ENCODE data around the gene DLG5. TPM values are rescaled to one million over a fixed set of nuclear protein-coding genes. Genes with fewer than 3 reads are reported as not detected.
"Not testable (repeated sequence)": the region's sequence is repeated elsewhere in the genome, so short reads cannot be mapped to it uniquely, and the experiment has no call there.

The DLG5 gene
- total RNA-seq, 1 experiment from 2014 or later, result 0.19 TPM

DNA sequence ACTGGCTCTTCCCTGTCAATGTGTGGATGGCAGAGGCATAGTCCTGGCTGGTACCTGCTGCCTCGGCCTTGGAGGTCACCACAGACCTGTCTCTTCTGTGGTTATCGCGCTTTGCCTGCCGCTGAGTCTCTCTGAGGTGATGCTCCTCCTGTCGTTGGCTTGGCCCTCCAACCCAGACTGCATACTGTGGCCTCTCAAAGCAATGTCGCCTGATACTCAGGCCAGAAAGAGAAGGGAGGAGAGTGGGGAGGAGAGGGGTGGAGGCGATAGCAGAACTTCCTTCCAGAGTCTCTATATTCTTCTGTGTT, 155.7 kb downstream of the DLG5 start:
- Histone ChIP-seq H3K27ac (ENCODE audit: low read length) (no peak overlapping the region), H3K9me2 (replicated peaks; ENCODE audit: insufficient read depth, low read length) (no peaks in the 10 kb centered on the region), H3K9ac (ENCODE audit: low read length) (no peak overlapping the region)

DNA sequence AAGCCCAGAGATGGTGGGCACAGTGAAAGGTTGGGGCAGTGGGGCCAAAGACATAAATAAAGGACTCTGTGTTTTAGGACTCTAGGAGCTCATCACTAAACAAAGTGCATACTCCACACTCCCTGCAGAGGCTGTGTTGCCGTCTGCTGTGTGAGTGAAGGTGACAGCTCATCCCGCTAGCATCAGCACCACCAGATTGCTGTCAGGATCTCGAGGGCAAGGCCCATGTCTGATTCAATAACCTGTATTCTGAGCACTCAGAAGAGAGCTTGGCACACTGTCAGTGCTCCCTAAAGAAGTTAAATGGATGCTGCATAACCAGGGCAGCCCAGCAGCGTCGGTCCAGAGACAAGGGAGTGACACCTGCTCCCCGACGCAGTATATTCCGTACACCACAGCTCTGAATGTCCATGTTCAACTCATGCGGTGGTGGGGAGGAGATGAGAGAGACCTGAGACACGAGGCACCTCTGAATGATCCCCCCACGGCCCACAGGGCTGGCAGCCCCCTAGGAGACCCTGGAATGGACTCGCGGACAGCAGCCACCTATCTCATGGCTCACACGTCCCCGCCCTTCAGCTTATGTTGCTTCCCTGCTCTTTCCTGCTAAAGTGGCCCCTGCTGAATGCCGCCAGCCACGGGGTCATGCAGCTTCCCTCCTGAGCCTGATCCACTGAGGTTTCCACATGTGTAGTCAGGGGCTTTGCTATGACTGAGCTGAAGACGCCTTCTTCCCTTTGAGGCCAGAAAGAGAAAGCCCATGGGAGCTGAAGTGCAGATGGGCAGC, 156.3 kb downstream of the DLG5 start:
- Histone ChIP-seq H4K20me1 (ENCODE audit: insufficient read depth, low read depth, low read length) (no peaks in the 10 kb centered on the region), H3K4me2 (ENCODE audit: low read depth, low read length, poor library complexity, severe bottlenecking) (no peak overlapping the region), H3K79me2 (ENCODE audit: low read length) (no peaks in the 10 kb centered on the region), H3K4me1 (ENCODE audit: low read length) (no peaks in the 10 kb centered on the region), H3K36me3 (ENCODE audit: insufficient read depth, low read length) (no peaks in the 10 kb centered on the region), H3K9me2 (replicated peaks; ENCODE audit: insufficient read depth, low read length) (no peaks in the 10 kb centered on the region), H3K27ac (ENCODE audit: low read length) (no peak overlapping the region), H3K9me3 (ENCODE audit: low read length) (no peaks in the 10 kb centered on the region), H2AFZ (ENCODE audit: low read length) (no peak overlapping the region), H3K27me3 (ENCODE audit: low read length) (no peaks in the 10 kb centered on the region; the same call in 1 of the 2 replicates), H3K4me3 (ENCODE audit: low read length) (no peak overlapping the region), H3K9ac (ENCODE audit: low read length) (no peak overlapping the region)
- no peak for DNase-seq

More for the DNA sequence above, 155.7 kb downstream of the DLG5 start:
- no peaks in the 10 kb centered on the region for H3K4me1 ChIP-seq (ENCODE audit: low read length)
- H3K4me2 ChIP-seq (ENCODE audit: low read depth, low read length, poor library complexity, severe bottlenecking), result no peak overlapping the region
- no peak overlapping the region for H2AFZ ChIP-seq (ENCODE audit: low read length)
- H4K20me1 ChIP-seq (ENCODE audit: insufficient read depth, low read depth, low read length), result no peaks in the 10 kb centered on the region
- no peaks in the 10 kb centered on the region for H3K9me3 ChIP-seq (ENCODE audit: low read length)
- no peaks in the 10 kb centered on the region for H3K36me3 ChIP-seq (ENCODE audit: insufficient read depth, low read length)
- H3K79me2 ChIP-seq (ENCODE audit: low read length), result no peaks in the 10 kb centered on the region
- H3K27me3 ChIP-seq (ENCODE audit: low read length), result no peaks in the 10 kb centered on the region; the same call in 1 of the 2 replicates
- H3K4me3 ChIP-seq (ENCODE audit: low read length), result no peak overlapping the region
- DNase-seq, result no peak

DNA sequence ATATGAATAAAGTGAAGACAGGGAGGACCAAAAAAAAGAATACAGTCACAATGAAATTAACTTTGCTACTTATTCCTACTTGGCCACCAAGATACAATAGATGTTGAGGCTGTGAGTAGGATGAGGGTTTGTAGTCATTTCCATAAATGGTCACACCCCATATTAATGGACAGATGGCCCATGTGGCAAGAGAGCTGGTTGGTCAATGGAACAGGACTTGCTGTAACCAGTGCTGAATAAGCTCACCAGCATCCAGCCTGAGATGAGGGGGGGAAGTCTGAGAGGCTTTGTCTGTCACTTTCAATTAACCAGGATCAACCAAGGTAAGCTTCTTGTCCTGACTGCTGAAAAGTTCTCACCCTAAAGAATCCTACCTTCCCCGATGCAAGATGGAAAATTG, 158.5 kb downstream of the DLG5 start:
- Histone ChIP-seq H3K36me3 (ENCODE audit: insufficient read depth, low read length) (no peaks in the 10 kb centered on the region), H3K4me1 (ENCODE audit: low read length) (no peaks in the 10 kb centered on the region), H3K9ac (ENCODE audit: low read length) (no peak overlapping the region), H3K27ac (ENCODE audit: low read length) (no peak overlapping the region), H3K4me2 (ENCODE audit: low read depth, low read length, poor library complexity, severe bottlenecking) (no peak overlapping the region), H2AFZ (ENCODE audit: low read length) (no peak overlapping the region), H4K20me1 (ENCODE audit: insufficient read depth, low read depth, low read length) (no peaks in the 10 kb centered on the region), H3K9me3 (ENCODE audit: low read length) (no peaks in the 10 kb centered on the region), H3K9me2 (replicated peaks; ENCODE audit: insufficient read depth, low read length) (no peaks in the 10 kb centered on the region), H3K79me2 (ENCODE audit: low read length) (no peaks in the 10 kb centered on the region), H3K4me3 (ENCODE audit: low read length) (no peak overlapping the region), H3K27me3 (ENCODE audit: low read length) (no peaks in the 10 kb centered on the region)
- no peak for DNase-seq

DNA sequence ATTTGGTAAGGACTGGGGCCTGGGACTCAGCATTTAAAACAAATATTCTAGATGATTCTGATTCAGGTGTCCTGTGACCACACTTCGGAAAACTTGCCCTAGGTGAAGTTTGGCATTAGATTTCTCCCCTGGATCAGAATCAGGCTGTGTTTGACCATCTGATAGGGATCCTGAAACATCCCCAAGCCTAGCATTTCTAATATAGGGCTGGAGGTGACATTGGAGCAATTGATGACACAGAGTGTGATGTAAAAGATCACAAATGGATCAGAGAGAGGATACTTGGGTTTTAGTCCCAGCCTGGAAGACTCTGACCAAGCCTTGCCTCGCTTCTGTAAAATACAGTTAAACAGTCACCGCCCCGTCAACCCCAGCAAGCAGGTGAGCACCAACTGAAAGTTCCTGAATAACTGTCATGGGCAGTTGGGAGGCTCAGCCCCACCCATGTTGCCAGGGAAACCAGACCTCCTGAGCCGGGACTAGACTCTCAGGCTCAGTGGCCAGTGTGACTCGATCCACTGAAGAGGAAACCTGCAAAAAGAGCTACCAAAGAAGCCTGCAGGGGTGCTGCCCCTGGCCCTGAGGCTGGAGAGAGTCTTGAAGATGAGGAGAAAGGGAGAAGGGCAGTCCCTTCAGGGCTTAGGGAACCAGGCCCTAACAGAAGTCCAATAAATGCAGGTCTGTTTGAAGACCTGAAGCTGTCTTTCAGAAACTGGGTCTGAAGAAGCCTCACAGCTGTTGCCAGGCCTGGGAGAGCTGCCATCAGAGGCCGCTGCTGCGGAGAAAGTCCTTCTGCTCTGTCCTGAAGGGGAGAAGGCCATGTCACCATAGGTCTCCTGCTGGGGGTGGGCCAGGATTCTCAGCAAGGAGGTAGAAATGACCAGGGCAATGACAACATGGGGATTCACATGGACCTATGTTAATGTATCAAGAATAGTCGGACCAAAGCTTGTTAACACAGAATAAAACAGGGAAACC, 162.8 kb downstream of the DLG5 start:
- no peaks in the 10 kb centered on the region for H3K27me3 ChIP-seq (ENCODE audit: low read length)
- no peaks in the 10 kb centered on the region for H3K36me3 ChIP-seq (ENCODE audit: insufficient read depth, low read length)
- no peak overlapping the region for H3K9ac ChIP-seq (ENCODE audit: low read length)

DNA sequence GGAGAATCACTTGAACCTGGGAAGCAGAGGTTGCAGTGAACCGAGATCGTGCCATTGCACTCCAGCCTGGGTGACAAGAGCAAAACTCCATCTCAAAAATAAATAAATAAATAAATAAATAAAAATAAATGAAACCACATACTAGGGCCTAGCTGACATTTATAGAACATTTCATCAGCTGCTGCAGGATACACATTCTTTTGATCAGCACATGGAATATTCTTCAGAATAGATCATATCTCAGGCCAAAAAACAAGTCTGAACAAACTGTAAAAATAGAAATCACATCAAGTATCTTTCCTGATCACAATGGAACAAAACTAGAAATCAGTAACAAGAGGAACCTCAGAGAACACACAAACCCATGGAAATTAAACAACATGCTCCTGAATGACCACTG, 168.1 kb downstream of the DLG5 start:
- not testable (repeated sequence) for H3K4me1 ChIP-seq (ENCODE audit: low read length); DNase-seq; H4K20me1 ChIP-seq (ENCODE audit: insufficient read depth, low read depth, low read length); H3K4me3 ChIP-seq (ENCODE audit: low read length); H3K27ac ChIP-seq (ENCODE audit: low read length); H3K27me3 ChIP-seq (ENCODE audit: low read length); H3K9ac ChIP-seq (ENCODE audit: low read length); H3K79me2 ChIP-seq (ENCODE audit: low read length); H2AFZ ChIP-seq (ENCODE audit: low read length); H3K9me3 ChIP-seq (ENCODE audit: low read length); H3K9me2 ChIP-seq (replicated peaks; ENCODE audit: insufficient read depth, low read length); H3K4me2 ChIP-seq (ENCODE audit: low read depth, low read length, poor library complexity, severe bottlenecking); H3K36me3 ChIP-seq (ENCODE audit: insufficient read depth, low read length)

More for the DNA sequence above, 162.8 kb downstream of the DLG5 start:
- Histone ChIP-seq H3K4me1 (ENCODE audit: low read length) (no peaks in the 10 kb centered on the region), H3K9me2 (replicated peaks; ENCODE audit: insufficient read depth, low read length) (no peaks in the 10 kb centered on the region), H3K9me3 (ENCODE audit: low read length) (no peaks in the 10 kb centered on the region), H2AFZ (ENCODE audit: low read length) (no peak overlapping the region), H4K20me1 (ENCODE audit: insufficient read depth, low read depth, low read length) (no peaks in the 10 kb centered on the region), H3K4me3 (ENCODE audit: low read length) (no peak overlapping the region), H3K27ac (ENCODE audit: low read length) (no peak overlapping the region), H3K4me2 (ENCODE audit: low read depth, low read length, poor library complexity, severe bottlenecking) (no peak overlapping the region), H3K79me2 (ENCODE audit: low read length) (no peaks in the 10 kb centered on the region)
- DNase-seq, result no peak

DNA sequence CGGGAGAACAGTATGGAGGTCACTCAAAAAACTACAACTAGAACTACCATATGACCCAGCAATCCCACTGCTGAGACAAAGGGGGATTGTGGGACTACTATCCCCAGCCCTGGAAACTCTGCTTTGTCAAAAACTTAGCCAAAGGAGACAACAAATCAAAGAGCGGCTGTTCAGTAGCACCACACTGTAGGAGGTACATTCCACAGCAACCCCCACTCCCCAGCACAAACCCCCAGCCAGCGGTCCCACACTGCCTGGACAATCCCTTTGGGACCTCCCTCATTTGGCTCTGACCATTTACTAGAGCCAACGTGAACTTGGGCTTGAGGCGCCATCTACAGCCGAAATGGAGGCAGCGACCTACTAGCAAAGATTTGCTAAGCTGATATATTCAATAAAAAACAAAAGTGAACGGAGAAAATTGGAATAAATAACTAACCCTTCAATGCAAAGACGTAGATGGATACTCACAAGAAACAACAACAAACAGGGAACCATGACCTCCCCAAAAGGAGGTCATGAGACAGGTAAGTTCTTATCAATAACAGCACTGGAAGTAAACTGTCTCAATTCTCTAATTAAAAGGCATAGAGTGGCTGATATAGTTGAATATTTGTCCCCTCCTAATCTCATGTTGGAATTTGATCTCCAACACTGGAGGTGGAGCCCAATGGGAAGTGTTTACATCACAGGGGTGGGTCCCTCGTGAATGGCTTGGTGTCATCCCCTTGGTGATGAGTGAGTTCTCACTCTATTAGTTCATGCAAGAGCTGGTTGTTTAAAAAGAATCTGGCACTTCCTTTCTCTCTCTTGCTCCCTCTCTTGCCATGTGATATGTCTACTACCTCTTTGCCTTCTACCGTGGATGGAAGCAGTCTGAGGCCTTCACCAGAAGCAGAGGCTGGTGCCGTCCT, 170.0 kb downstream of the DLG5 start:
- Histone ChIP-seq H3K27me3 (ENCODE audit: low read length) (no peaks in the 10 kb centered on the region), H3K79me2 (ENCODE audit: low read length) (no peaks in the 10 kb centered on the region), H3K4me3 (ENCODE audit: low read length) (no peak overlapping the region), H3K9me2 (replicated peaks; ENCODE audit: insufficient read depth, low read length) (no peaks in the 10 kb centered on the region), H3K36me3 (ENCODE audit: insufficient read depth, low read length) (no peaks in the 10 kb centered on the region), H3K4me1 (ENCODE audit: low read length) (no peaks in the 10 kb centered on the region), H3K27ac (ENCODE audit: low read length) (no peak overlapping the region), H3K4me2 (ENCODE audit: low read depth, low read length, poor library complexity, severe bottlenecking) (no peak overlapping the region), H3K9ac (ENCODE audit: low read length) (no peak overlapping the region), H4K20me1 (ENCODE audit: insufficient read depth, low read depth, low read length) (no peaks in the 10 kb centered on the region), H2AFZ (ENCODE audit: low read length) (no peak overlapping the region), H3K9me3 (ENCODE audit: low read length) (no peaks in the 10 kb centered on the region)
- peak; percentile 85 for DNase-seq

DNA sequence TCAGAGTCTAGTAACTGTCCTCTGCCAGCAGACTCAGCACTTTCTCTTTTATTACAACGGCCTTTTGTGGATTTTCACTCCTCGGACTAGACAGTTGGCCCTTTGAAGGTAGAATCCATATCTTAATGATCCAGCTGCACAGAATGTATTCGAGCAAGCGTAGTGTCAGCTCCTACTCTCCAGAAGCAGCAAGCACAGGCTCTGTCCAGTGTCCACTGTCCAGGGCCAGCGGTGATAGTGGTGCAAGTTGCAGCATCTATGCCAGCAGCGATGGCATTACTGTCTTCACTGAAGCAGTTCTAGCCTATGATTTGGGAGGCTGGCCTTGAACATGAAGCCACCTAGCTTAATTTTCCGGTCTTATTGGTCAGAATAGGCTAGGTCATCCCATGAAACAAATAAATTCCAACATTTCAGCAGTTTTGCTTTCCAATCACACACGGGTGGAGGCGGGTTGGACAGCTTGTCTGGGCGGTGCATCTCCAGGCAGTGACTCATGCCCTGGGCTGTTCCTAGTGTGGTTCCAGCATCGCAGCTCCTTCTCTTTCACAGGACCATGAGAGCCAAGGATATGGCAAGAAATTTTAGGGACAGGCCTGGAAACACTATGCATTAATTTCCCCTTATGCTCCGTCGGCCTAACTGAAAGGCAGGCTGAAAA, 180.4 kb downstream of the DLG5 start:
- H3K27me3 ChIP-seq (ENCODE audit: low read length), result no peaks in the 10 kb centered on the region
- no peaks in the 10 kb centered on the region for H3K36me3 ChIP-seq (ENCODE audit: insufficient read depth, low read length)
- no peak overlapping the region for H3K27ac ChIP-seq (ENCODE audit: low read length)
- H3K9me2 ChIP-seq (replicated peaks; ENCODE audit: insufficient read depth, low read length), result no peaks in the 10 kb centered on the region
- no peaks in the 10 kb centered on the region for H3K9me3 ChIP-seq (ENCODE audit: low read length)
- H3K4me3 ChIP-seq (ENCODE audit: low read length), result no peak overlapping the region
- no peak overlapping the region for H3K9ac ChIP-seq (ENCODE audit: low read length)
- no peaks in the 10 kb centered on the region for H3K4me1 ChIP-seq (ENCODE audit: low read length)
- H2AFZ ChIP-seq (ENCODE audit: low read length), result no peak overlapping the region
- DNase-seq, result no peak
- H3K4me2 ChIP-seq (ENCODE audit: low read depth, low read length, poor library complexity, severe bottlenecking), result no peak overlapping the region
- no peaks in the 10 kb centered on the region for H4K20me1 ChIP-seq (ENCODE audit: insufficient read depth, low read depth, low read length)
- H3K79me2 ChIP-seq (ENCODE audit: low read length), result no peaks in the 10 kb centered on the region
